ENCODE measurements around the gene ENDOD1. TPM values are rescaled to one million over a fixed set of nuclear protein-coding genes. Genes with fewer than 3 reads are reported as not detected.

The ENDOD1 gene
- total RNA-seq, 4 donors from 2014 or later: 31.1 to 52.3 (median 36.8) TPM

GRCh38 chr11:95157824-95158223, 68.2 kb downstream of the ENDOD1 start:
- peaks cover 9% of the 10 kb centered on the region in 2 donors for H3K4me1 ChIP-seq
- no peaks in the 10 kb centered on the region for H3K36me3 ChIP-seq
- intact Hi-C loops (cut with DNase I): loop anchor here (10.0 kb wide), 1 partner anchor 67 kb away; no protein-coding TSS in a partner anchor
- TF ChIP-seq CTCF (IDR thresholded peaks at IDR 0.05) (no peak), POLR2A (IDR thresholded peaks at IDR 0.05) (no peak)
- no peaks in the 10 kb centered on the region for H3K27me3 ChIP-seq
- H3K4me3 ChIP-seq (replicated peaks in 1 of 3): no peak overlapping the region
- H3K9me3 ChIP-seq: no peaks in the 10 kb centered on the region
- DNase-seq: no peak
- peak overlapping the region in 2 of 3 donors; percentile 11 to 76 for H3K27ac ChIP-seq
- 95 to 100% methylated on average over 1 of the region's 1 CpG for WGBS, 2 donors

DNA sequence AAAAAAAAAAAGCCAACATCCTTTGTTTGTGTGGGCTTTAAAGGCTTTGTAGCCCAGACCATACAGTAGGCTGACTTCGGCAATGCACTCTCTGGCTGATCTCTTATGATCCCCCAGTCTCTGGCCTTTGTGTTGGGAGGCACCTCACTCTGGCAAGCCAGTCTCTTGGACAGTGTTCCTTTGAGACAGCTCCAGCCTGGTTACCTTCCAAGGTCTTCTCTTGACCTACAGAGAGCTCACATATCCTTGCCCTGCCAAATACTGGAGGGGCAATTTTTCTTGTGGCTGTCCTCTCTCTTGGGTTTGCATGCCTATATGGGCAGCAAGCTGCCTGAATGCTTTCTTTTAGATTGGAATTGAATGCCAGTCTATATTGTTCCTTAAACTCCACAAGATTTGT, 71.6 kb downstream of the ENDOD1 start:
- H3K4me3 ChIP-seq (replicated peaks in 1 of 3): no peak overlapping the region
- 60 to 100% methylated on average over 1 of the region's 1 CpG for WGBS, 2 donors
- H3K27ac ChIP-seq: no peak overlapping the region
- TF ChIP-seq CTCF (IDR thresholded peaks at IDR 0.05) (no peak), POLR2A (IDR thresholded peaks at IDR 0.05) (no peak)
- DNase-seq: no peak
- no peaks in the 10 kb centered on the region for H3K27me3 ChIP-seq
- no peaks in the 10 kb centered on the region for H3K9me3 ChIP-seq
- H3K36me3 ChIP-seq: no peaks in the 10 kb centered on the region
- peaks cover 9% of the 10 kb centered on the region in 2 donors for H3K4me1 ChIP-seq
- intact Hi-C loops (cut with DNase I): no loop called here

- Histone ChIP-seq H3K27ac (no peak overlapping the region), H3K27me3 (no peaks in the 10 kb centered on the region), H3K36me3 (no peaks in the 10 kb centered on the region), H3K9me3 (no peaks in the 10 kb centered on the region), H3K4me1 (no peaks in the 10 kb centered on the region), H3K4me3 (replicated peaks in 1 of 3) (no peak overlapping the region)
- 55 to 61% methylated on average over 4 of the region's 4 CpGs for WGBS, 2 donors
- intact Hi-C loops (cut with DNase I): no loop called here
- TF ChIP-seq POLR2A (IDR thresholded peaks at IDR 0.05) (no peak), CTCF (IDR thresholded peaks at IDR 0.05) (no peak)
- no peak for DNase-seq
These were observed 73.5 kb downstream of the ENDOD1 start for GRCh38 chr11:95163106-95163505.

GRCh38 chr11:95165638-95166037, 76.0 kb downstream of the ENDOD1 start:
- Histone ChIP-seq H3K4me1 (no peaks in the 10 kb centered on the region), H3K9me3 (no peaks in the 10 kb centered on the region), H3K27ac (no peak overlapping the region), H3K36me3 (no peaks in the 10 kb centered on the region), H3K27me3 (no peaks in the 10 kb centered on the region), H3K4me3 (replicated peaks in 1 of 3) (no peak overlapping the region)
- no peak for TF ChIP-seq POLR2A (IDR thresholded peaks at IDR 0.05)
- no peak for TF ChIP-seq CTCF (IDR thresholded peaks at IDR 0.05)
- no peak for DNase-seq
- intact Hi-C loops (cut with DNase I): no loop called here

GRCh38 chr11:95166781-95167180, 77.1 kb downstream of the ENDOD1 start:
- DNase-seq: no peak
- no peak overlapping the region for H3K4me3 ChIP-seq (replicated peaks in 1 of 3)
- no peak for TF ChIP-seq POLR2A (IDR thresholded peaks at IDR 0.05)
- no peak for TF ChIP-seq CTCF (IDR thresholded peaks at IDR 0.05)
- 88 to 90% methylated on average over 2 of the region's 2 CpGs for WGBS, 2 donors
- no peaks in the 10 kb centered on the region for H3K4me1 ChIP-seq
- no peaks in the 10 kb centered on the region for H3K27me3 ChIP-seq
- intact Hi-C loops (cut with DNase I): no loop called here
- H3K27ac ChIP-seq: no peak overlapping the region
- H3K9me3 ChIP-seq: no peaks in the 10 kb centered on the region
- H3K36me3 ChIP-seq: no peaks in the 10 kb centered on the region

Data from thyroid gland (tissue), 4 donors.